Stimulated activated CD8-positive, alpha-beta memory T cell treated with anti-CD3 and anti-CD28 coated beads, Interleukin-12 subunit alpha, Interleukin-12 subunit beta, amount 100 ng/mL, for 4 hours (primary cell): ENCODE results near the gene N4BP2L1.
"Not testable (repeated sequence)": the region's sequence is repeated elsewhere in the genome, so short reads cannot be mapped to it uniquely, and the experiment has no call there.

Experiments used
- DNase-seq: peaks from one replicate; pipeline ENCODE4 v3.0.0-alpha.2; 2020; ENCODE audit warnings: low read depth

Gene N4BP2L1

DNA sequence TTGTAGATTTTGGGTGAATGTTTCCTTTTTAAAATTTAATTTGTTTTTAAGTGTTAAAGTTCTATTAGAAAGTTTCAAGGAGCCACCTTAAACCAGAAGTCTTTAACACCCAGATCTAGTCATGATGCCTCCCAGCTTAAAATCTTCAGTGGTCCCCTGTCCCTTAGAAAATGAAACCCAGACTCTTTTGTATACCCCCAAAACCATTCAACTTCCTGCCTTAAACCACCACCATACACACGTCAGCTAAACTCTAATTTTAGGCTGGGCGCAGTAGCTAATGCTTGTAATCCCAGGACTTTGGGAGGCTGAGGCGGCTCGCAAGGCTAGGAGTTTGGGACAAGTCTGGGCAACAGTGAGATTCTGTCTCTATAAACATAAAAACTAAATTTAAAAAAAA lies 37.9 kb downstream of the N4BP2L1 start:
- no peak for DNase-seq

DNA sequence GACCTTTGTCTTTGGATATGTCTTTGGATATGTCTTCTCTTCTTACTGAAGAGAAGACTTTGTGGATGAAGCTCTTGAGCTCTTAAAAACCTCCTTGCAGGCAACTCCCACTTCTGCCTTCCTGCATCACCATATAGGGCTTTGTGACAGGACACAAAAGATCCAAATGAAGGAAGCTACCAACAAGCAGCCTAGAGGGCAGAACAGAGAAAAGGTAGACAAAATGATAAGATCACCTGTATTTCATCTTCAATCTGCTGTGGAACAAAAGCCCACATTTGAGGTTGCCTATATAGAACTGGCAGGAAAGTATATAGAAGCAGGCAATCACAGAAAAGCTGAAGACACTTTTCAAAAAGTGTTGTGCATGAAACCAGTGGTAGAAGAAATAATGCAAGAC lies 42.5 kb downstream of the N4BP2L1 start:
- no peak for DNase-seq

DNA sequence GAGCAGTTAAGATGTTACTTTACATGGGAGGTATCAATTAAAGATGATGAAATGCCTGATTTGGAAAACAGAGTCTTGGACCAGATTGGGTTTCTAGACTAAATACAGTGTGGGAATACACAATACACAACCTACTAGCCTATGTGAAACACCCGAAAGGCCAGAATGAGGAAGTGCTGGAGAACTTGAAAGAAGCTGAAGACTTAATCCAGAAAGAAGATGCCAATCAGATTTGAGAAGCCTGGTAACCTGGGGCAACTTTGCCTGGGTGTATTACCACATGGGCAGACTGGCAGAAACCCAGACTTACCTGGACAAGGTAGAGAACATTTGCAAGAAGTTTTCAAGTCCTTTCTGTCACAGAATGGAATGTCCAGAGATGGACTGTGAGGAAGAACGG lies 43.2 kb downstream of the N4BP2L1 start:
- DNase-seq: no peak

DNA sequence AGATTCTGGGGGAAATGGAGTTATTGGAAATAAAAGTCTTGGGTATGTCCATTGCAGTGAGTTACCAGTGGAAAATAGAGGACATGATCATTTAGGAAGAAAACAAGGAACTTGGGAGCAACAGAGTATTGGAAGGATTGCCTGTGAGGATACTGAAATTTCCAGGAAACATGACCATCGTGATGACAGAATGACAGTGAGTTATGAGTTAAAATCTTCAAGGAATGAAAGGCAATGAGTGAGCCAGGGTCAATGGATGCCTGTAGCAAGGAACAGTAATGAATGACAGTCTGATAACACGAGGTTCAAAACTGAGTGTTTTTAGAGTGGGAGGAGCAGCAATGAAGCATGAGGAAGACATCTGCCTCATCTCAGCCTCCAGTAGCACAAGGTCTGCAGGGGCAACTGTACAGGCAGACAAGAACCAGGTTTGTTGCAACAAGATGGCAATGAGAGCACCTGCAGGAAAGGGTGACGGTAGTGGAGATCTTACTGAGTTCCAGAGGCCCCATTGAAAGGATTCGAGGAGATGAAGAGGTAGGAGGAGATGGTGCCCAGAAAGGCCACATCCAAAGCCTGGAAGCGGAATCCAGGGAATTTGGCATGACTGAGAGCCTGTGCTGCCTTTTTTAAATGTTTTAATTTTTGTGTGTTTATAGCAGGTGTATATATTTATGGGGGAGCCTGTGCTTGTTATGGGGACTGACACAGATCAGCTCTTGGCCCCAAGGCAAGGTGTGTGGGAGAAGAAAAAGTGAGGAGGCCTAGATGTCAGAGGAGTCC lies 43.9 kb downstream of the N4BP2L1 start:
- DNase-seq: no peak

- DNase-seq: no peak
These were observed 46.4 kb downstream of the N4BP2L1 start for GRCh38 chr13:32381539-32381938.

DNA sequence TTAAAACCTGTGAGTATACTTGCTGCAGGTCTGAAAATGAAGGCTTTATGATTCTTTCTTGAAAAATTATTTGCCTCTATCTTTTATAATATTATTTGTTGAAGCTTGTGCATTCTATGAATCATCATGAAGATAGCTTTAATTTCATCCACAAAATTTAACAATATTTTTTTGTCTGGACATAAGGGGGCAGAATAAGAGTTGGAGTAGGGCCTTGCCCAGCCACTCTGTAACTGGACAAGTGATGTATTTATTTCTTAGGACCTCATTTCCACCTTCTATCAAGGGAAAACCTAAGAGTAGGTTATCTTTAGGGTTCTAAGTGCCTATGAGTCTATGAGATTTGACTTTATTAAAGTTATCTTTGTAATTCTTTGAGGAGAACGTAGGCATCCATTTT lies 49.9 kb downstream of the N4BP2L1 start:
- DNase-seq: no peak

- DNase-seq: no peak
These were observed 51.1 kb downstream of the N4BP2L1 start for GRCh38 chr13:32376642-32377415.

GRCh38 chr13:32370805-32371204 lies 57.1 kb downstream of the N4BP2L1 start:
- DNase-seq: no peak

- DNase-seq: no peak
These were observed 65.4 kb downstream of the N4BP2L1 start for GRCh38 chr13:32362574-32362973.

DNA sequence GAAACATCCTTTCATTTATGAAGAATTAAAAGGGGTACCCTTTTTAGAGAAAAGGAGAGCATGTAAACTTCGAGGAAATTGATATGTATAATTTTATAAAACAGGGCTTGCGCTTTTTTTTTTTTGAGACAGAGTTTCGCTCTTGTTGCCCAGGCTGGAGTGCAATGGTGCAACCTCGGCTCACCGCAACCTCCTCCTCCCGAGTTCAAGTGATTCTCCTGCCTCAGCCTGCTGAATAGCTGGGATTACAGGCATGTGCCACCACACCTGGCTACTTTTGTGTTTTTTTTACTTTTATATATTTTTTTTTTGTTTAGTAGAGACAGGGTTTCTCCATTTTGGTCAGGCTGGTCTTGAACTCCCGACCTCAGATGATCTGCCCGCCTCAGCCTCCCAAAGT lies 72.0 kb downstream of the N4BP2L1 start:
- DNase-seq: not testable (repeated sequence)

DNA sequence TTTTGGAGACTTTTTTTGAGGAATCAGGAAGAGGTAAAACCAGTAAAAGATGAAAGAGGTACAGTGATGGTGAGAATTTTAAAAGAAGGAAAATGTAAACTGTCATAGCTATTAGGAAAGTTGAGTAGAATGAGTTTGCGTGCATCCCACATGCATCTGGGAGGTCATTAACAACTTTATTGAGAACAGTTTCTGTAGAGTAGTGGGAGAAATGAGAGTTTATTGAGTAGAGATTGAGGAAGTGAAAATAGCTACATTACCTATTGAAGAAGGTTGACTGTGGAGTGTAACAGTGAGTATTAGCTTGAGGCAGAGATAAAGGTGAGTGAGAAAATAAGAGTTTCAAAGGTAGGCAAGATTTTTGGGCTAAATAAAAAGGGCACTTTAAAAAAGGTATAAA lies 73.9 kb downstream of the N4BP2L1 start:
- DNase-seq: no peak

DNA sequence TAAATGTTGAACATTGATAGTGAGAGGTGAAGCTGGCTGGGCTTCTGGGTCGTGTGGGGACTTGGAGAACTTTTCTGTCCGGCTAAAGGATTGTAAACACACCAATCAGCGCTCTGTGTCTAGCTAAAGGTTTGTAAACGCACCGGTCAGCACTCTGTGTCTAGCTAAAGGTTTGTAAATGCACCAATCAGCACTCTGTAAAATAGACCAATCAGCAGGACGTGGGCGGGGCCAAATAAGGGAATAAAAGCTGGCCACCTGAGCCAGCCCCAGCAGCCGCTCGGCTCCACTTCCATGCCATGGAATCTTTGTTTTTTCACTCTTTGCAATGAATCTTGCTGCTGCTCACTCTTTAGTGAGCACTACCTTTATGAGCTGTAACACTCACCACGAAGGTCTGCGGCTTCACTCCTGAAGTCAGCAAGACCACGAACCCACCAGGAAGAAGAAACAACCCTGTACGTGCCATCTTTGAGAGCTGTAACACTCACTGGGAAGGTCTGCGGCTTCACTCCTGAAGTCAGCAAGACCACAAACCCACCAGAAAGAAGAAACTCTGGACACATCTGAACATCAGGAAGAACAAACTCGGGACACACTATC lies 77.0 kb downstream of the N4BP2L1 start:
- not testable (repeated sequence) for DNase-seq
